HCT116 (cell line): ENCODE results near the gene SAMHD1. TPM values are rescaled to one million over a fixed set of nuclear protein-coding genes. Genes with fewer than 3 reads are reported as not detected.

ENCODE experiments used
- ATAC-seq: fragments of 200-7000 bp; cut with Tn5 transposase; 2 replicates; pipeline ENCODE4 v1.9.1; 2020; ENCODE audit warnings: mild to moderate bottlenecking, moderate library complexity
- BruUV-seq: library from RNA; stranded (reverse); fragments of 400-500 nt; replicated peaks from 2 replicates; lab custom pipeline; 2021; lab: Mats Ljungman, UMichigan
- CTCF ChIA-PET: fragments of 300-600 bp; sonication (Branson Sonifier 250); formaldehyde crosslinking; loops from one replicate; lab custom pipeline; 2021; ENCODE audit warnings: antibody characterized with exemption; lab: Charles Lee
- POLR2A ChIA-PET: fragments of 300-600, 350-600 bp; sonication (Branson Sonifier 250); formaldehyde crosslinking; loops from one replicate; lab custom pipeline; 2021; ENCODE audit warnings: antibody characterized with exemption; lab: Charles Lee
- RAD21 ChIA-PET, 2 experiments: fragments of 300-600 bp; sonication (Branson Sonifier 250); formaldehyde crosslinking; loops; one replicate each; lab custom pipeline; 2023; ENCODE audit warnings: low total read pairs in 2 of 2; ENCODE audit not compliant: uncharacterized antibody in 2 of 2, unreplicated experiment in 2 of 2, low non-redundant PET in 1 of 2; lab: Charles Lee
- DNase-seq: peaks from one replicate; pipeline ENCODE4 v3.0.0-alpha.2; 2010; ENCODE audit warnings: low read depth, low spot score
- H2AFZ ChIP-seq: fragments of 200-600 bp; shearing (Covaris generic), sonication (generic); 2 replicates; pipeline ENCODE4 v1.6.1; 2017; ENCODE audit warnings: low read depth, mixed run types, mixed read lengths, antibody characterized with exemption, low read length; ENCODE audit not compliant: poor library complexity, severe bottlenecking
- H3K27ac ChIP-seq: 2 replicates; pipeline ENCODE4 v1.5.1; 2012; ENCODE audit warnings: low read depth, low read length
- H3K27me3 ChIP-seq: fragments of 200-600 bp; sonication (generic); 2 replicates; pipeline ENCODE4 v1.6.1; 2016; ENCODE audit warnings: mixed run types, low read length, mixed read lengths; ENCODE audit not compliant: insufficient read depth
- H3K36me3 ChIP-seq, 2 experiments: fragments of 200-500 bp in 1 of 2; fragments of 200-600 bp in 1 of 2; sonication (Bioruptor generic) in 1 of 2; sonication (generic) in 1 of 2; 2 replicates each; pipeline versions ENCODE4 v1.5.1 to v1.6.1; 2014 to 2016; ENCODE audit warnings: low read length in 2 of 2, inconsistent platforms in 1 of 2, mixed read lengths in 1 of 2, mixed run types in 1 of 2; ENCODE audit not compliant: insufficient read depth in 2 of 2, control insufficient read depth in 1 of 2
- H3K4me1 ChIP-seq, 2 experiments: fragments of 200-600 bp in 1 of 2; sonication (generic) in 1 of 2; 2 replicates each; pipeline versions ENCODE4 v1.5.1 to v1.6.1; 2012 to 2017; ENCODE audit warnings: low read length in 2 of 2, inconsistent platforms in 1 of 2, mild to moderate bottlenecking in 1 of 2, mixed read lengths in 1 of 2, mixed run types in 1 of 2, moderate library complexity in 1 of 2; ENCODE audit not compliant: insufficient read depth in 2 of 2, control insufficient read depth in 1 of 2
- H3K4me2 ChIP-seq: fragments of 200-600 bp; sonication (generic); 2 replicates; pipeline ENCODE4 v1.6.1; 2017; ENCODE audit warnings: mixed run types, low read length, mixed read lengths
- H3K4me3 ChIP-seq, 2 experiments: fragments of 200-600 bp in 1 of 2; sonication (generic) in 1 of 2; replicated peaks in 1 of 2; 2 replicates each; pipeline ENCODE4 v1.5.1; 2011 to 2016; ENCODE audit warnings: low read length in 2 of 2, control low read depth in 1 of 2, low read depth in 1 of 2, mild to moderate bottlenecking in 1 of 2, mixed read lengths in 1 of 2, mixed run types in 1 of 2
- H3K79me2 ChIP-seq: fragments of 200-600 bp; sonication (generic); 2 replicates; pipeline ENCODE4 v1.6.1; 2017; ENCODE audit warnings: mild to moderate bottlenecking, mixed run types, low read length, moderate library complexity, mixed read lengths; ENCODE audit not compliant: insufficient read depth
- H3K9ac ChIP-seq: fragments of 200-600 bp; sonication (generic); 2 replicates; pipeline ENCODE4 v1.6.1; 2016; ENCODE audit warnings: low read length, mixed read lengths
- H3K9me2 ChIP-seq: fragments of 200-600 bp; sonication (generic), shearing (Covaris generic); 2 replicates; pipeline ENCODE4 v1.6.1; 2017; ENCODE audit warnings: mixed run types, mild to moderate bottlenecking, moderate library complexity; ENCODE audit not compliant: insufficient read depth
- H3K9me3 ChIP-seq, 2 experiments: fragments of 200-500 bp in 1 of 2; fragments of 200-600 bp in 1 of 2; sonication (Bioruptor generic) in 1 of 2; sonication (generic) in 1 of 2; 2 replicates each; pipeline ENCODE4 v1.6.1; 2014 to 2017; ENCODE audit warnings: low read length in 2 of 2, mixed read lengths in 2 of 2, inconsistent platforms in 1 of 2, low read depth in 1 of 2, mild to moderate bottlenecking in 1 of 2, mixed run types in 1 of 2, moderate library complexity in 1 of 2; ENCODE audit not compliant: control insufficient read depth in 1 of 2, insufficient read depth in 1 of 2
- H4K20me1 ChIP-seq: fragments of 200-600 bp; sonication (generic), shearing (Covaris generic); 2 replicates; pipeline ENCODE4 v1.6.1; 2017; ENCODE audit warnings: mixed run types, mild to moderate bottlenecking, moderate library complexity; ENCODE audit not compliant: insufficient read depth
- ATF3 ChIP-seq: IDR thresholded peaks from 2 replicates; pipeline ENCODE4 v1.6.1; 2012
- CBX3 ChIP-seq: IDR thresholded peaks from 2 replicates; pipeline ENCODE4 v1.6.1; 2012; ENCODE audit warnings: low read depth
- CEBPB ChIP-seq: IDR thresholded peaks from 2 replicates; pipeline ENCODE4 v1.6.1; 2012; ENCODE audit warnings: low read depth
- CTCF ChIP-seq, 3 experiments: fragments of 200-600 bp in 1 of 3; sonication (generic) in 1 of 3; IDR thresholded peaks in 2 of 3; conservative IDR thresholded peaks in 1 of 3; 2 replicates each; pipeline ENCODE4 v1.5.1; 2012 to 2017; ENCODE audit warnings: low read depth in 2 of 3, low read length in 2 of 3, antibody characterized with exemption in 1 of 3, borderline replicate concordance in 1 of 3, control low read depth in 1 of 3, mild to moderate bottlenecking in 1 of 3, mixed read lengths in 1 of 3, mixed run types in 1 of 3, moderate library complexity in 1 of 3; ENCODE audit not compliant: insufficient read depth in 1 of 3
- ELF1 ChIP-seq: IDR thresholded peaks from 2 replicates; pipeline ENCODE4 v1.6.1; 2012; ENCODE audit warnings: low read depth, borderline replicate concordance
- EZH2 ChIP-seq: fragments of 200-600 bp; sonication (generic); IDR thresholded peaks from 2 replicates; pipeline ENCODE4 v1.6.1; 2017; ENCODE audit warnings: antibody characterized with exemption, mixed run types
- EZH2phosphoT487 ChIP-seq: fragments of 200-600 bp; IDR thresholded peaks from 2 replicates; pipeline ENCODE4 v1.6.1; 2018; ENCODE audit warnings: antibody characterized with exemption, borderline replicate concordance
- FOSL1 ChIP-seq: IDR thresholded peaks from 2 replicates; pipeline ENCODE4 v1.6.1; 2012; ENCODE audit warnings: low read depth
- JUND ChIP-seq: IDR thresholded peaks from 2 replicates; pipeline ENCODE4 v1.6.1; 2012
- MAX ChIP-seq: IDR thresholded peaks from 2 replicates; pipeline ENCODE4 v1.6.1; 2012
- RAD21 ChIP-seq: IDR thresholded peaks from 2 replicates; pipeline ENCODE4 v1.6.1; 2012; ENCODE audit warnings: low read depth, mild to moderate bottlenecking
- SIN3A ChIP-seq: IDR thresholded peaks from 2 replicates; pipeline ENCODE4 v1.6.1; 2012; ENCODE audit warnings: low read depth
- SP1 ChIP-seq: IDR thresholded peaks from 2 replicates; pipeline ENCODE4 v1.6.1; 2012; ENCODE audit warnings: low read depth
- SRF ChIP-seq: IDR thresholded peaks from 2 replicates; pipeline ENCODE4 v1.6.1; 2012; ENCODE audit warnings: low read depth
- ZBTB33 ChIP-seq: IDR thresholded peaks from 2 replicates; pipeline ENCODE4 v1.6.1; 2011; ENCODE audit warnings: mild to moderate bottlenecking, low read length, moderate library complexity; ENCODE audit not compliant: insufficient replicate concordance; ENCODE audit errors: extremely low read depth
- ZFX ChIP-seq: fragments of 450-650 bp; IDR thresholded peaks from 2 replicates; pipeline ENCODE4 v1.6.1; 2017
- ZNF274 ChIP-seq: fragments of 200-500 bp; sonication (Bioruptor generic); IDR thresholded peaks from 2 replicates; pipeline ENCODE4 v1.6.1; 2014; ENCODE audit warnings: mild to moderate bottlenecking, low read depth, low read length, inconsistent platforms
- intact Hi-C: fragments of 100-400 bp; cut with micrococcal nuclease; formaldehyde crosslinking; loops from 2 replicates; pipeline ENCODE4 v1.10.0; 2022
- total RNA-seq: library from RNA; stranded (reverse); gene quantifications from one replicate; pipeline ENCODE4 v1.2.1, GENCODE V29; 2021; ENCODE audit not compliant: unreplicated experiment

Gene SAMHD1
- total RNA-seq, 1 experiment from 2014 or later = 21.4 TPM

GRCh38 chr20:36856195-36856594 lies 95.3 kb downstream of the SAMHD1 start (continued):
- TF ChIP-seq EZH2phosphoT487 = no peak
- no peak for TF ChIP-seq CTCF (IDR thresholded peaks at IDR 0.05 in 2 of 3, conservative IDR thresholded peaks at IDR 0.05 in 1 of 3; ENCODE audit: borderline replicate concordance in 1 of 3, insufficient read depth in 1 of 3, low read depth in 2 of 3, low read length in 2 of 3)
- TF ChIP-seq ZFX = no peak
- no peak for TF ChIP-seq SRF
- no peak for TF ChIP-seq ATF3
- no peak for TF ChIP-seq RAD21
- TF ChIP-seq SIN3A = no peak
- TF ChIP-seq ELF1 = no peak
- TF ChIP-seq SP1 = no peak
- TF ChIP-seq FOSL1 = no peak
- TF ChIP-seq CBX3 = no peak
- no peak for TF ChIP-seq CEBPB

GRCh38 chr20:36855241-36855657 lies 96.3 kb downstream of the SAMHD1 start:
- POLR2A ChIA-PET = no interaction called here
- Histone ChIP-seq H3K4me2 (0 out of 2 replicates have a peak overlapping the region, but pooled peaks have one; percentile 37), H3K36me3 (no peaks in the 10 kb centered on the region), H4K20me1 (no peaks in the 10 kb centered on the region), H3K4me3 (no peak overlapping the region), H3K27me3 (no peaks in the 10 kb centered on the region), H3K9ac (no peak overlapping the region), H3K79me2 (peaks cover 36% of the 10 kb centered on the region; the same call in 1 of the 2 replicates), H3K9me2 (no peaks in the 10 kb centered on the region), H3K9me3 (no peaks in the 10 kb centered on the region), H3K27ac (no peak overlapping the region), H3K4me1 (peaks cover 10 to 42% of the 10 kb centered on the region in 2 experiments; a peak in 3 of 4 replicates), H2AFZ (no peak overlapping the region)
- DNase-seq (no peak), ATAC-seq (no peak)
- CTCF ChIA-PET = no interaction called here
- no TSS peak for BruUV-seq
- intact Hi-C loops = no loop called here
- RAD21 ChIA-PET = no interaction called here
- TF ChIP-seq EZH2phosphoT487 = no peak
- TF ChIP-seq MAX = no peak
- no peak for TF ChIP-seq CTCF (IDR thresholded peaks at IDR 0.05 in 2 of 3, conservative IDR thresholded peaks at IDR 0.05 in 1 of 3; ENCODE audit: borderline replicate concordance in 1 of 3, insufficient read depth in 1 of 3, low read depth in 2 of 3, low read length in 2 of 3)
- no peak for TF ChIP-seq ATF3
- TF ChIP-seq SP1 = no peak
- no peak for TF ChIP-seq EZH2
- no peak for TF ChIP-seq ELF1
- no peak for TF ChIP-seq ZNF274
- TF ChIP-seq SRF = no peak
- TF ChIP-seq JUND = no peak
- no peak for TF ChIP-seq FOSL1
- TF ChIP-seq SIN3A = no peak
- TF ChIP-seq RAD21 = no peak
- TF ChIP-seq ZBTB33 = no peak
- TF ChIP-seq ZFX = no peak
